PC-9 (cell line): ENCODE measurements around the gene STEAP4. TPM values are rescaled to one million over a fixed set of nuclear protein-coding genes. Genes with fewer than 3 reads are reported as not detected.
"Not testable (repeated sequence)": the region's sequence is repeated elsewhere in the genome, so short reads cannot be mapped to it uniquely, and the experiment has no call there.

Experiments
- BruUV-seq: library from RNA; stranded (reverse); fragments of 400-500 nt; replicated peaks from 2 replicates; lab custom pipeline; 2021; lab: Mats Ljungman, UMichigan
- CTCF ChIA-PET: fragments of 300-600 bp; sonication (Branson Sonifier 250); formaldehyde crosslinking; loops from one replicate; lab custom pipeline; 2022; ENCODE audit warnings: antibody characterized with exemption; lab: Charles Lee
- POLR2A ChIA-PET: fragments of 300-600 bp; sonication (Branson Sonifier 250); formaldehyde crosslinking; loops from one replicate; lab custom pipeline; 2022; ENCODE audit warnings: antibody characterized with exemption; ENCODE audit not compliant: unreplicated experiment; lab: Charles Lee
- DNase-seq, 2 experiments: peaks; one replicate each; pipeline versions ENCODE4 v3.0.0 to v3.0.0-alpha.2; 2015 to 2022; ENCODE audit warnings: mixed read lengths in 1 of 2
- H2AFZ ChIP-seq: fragments of 200-600 bp; sonication (generic); 2 replicates; pipeline ENCODE4 v1.8.1; 2017; ENCODE audit warnings: antibody characterized with exemption
- H3F3A ChIP-seq: fragments of 200-600 bp; sonication (generic); 2 replicates; pipeline ENCODE4 v1.8.1; 2017; ENCODE audit warnings: antibody characterized with exemption, mild to moderate bottlenecking, low read depth; ENCODE audit not compliant: insufficient read depth
- H3K27ac ChIP-seq: fragments of 200-600 bp; sonication (generic); 2 replicates; pipeline ENCODE4 v1.6.1; 2016; ENCODE audit warnings: mixed run types
- H3K27me3 ChIP-seq: fragments of 200-600 bp; sonication (generic); 2 replicates; pipeline ENCODE4 v1.6.1; 2016; ENCODE audit warnings: low read depth, mixed run types; ENCODE audit not compliant: insufficient read depth
- H3K36me3 ChIP-seq: fragments of 200-600 bp; sonication (generic); 2 replicates; pipeline ENCODE4 v1.6.1; 2016; ENCODE audit warnings: low read depth, mixed run types
- H3K4me1 ChIP-seq: fragments of 200-600 bp; sonication (generic); replicated peaks from 2 replicates; pipeline ENCODE4 v1.6.1; 2016; ENCODE audit warnings: mixed run types; ENCODE audit not compliant: insufficient read depth
- H3K4me2 ChIP-seq: fragments of 200-600 bp; sonication (generic); 2 replicates; pipeline ENCODE4 v1.6.1; 2017; ENCODE audit warnings: mixed run types
- H3K4me3 ChIP-seq: fragments of 200-600 bp; sonication (generic); 2 replicates; pipeline ENCODE4 v1.6.1; 2016; ENCODE audit warnings: mixed run types
- H3K79me2 ChIP-seq: fragments of 200-600 bp; sonication (generic); 2 replicates; pipeline ENCODE4 v1.6.1; 2017; ENCODE audit warnings: low read depth, mixed run types
- H3K9me2 ChIP-seq: fragments of 200-600 bp; sonication (generic); 2 replicates; pipeline ENCODE4 v1.8.1; 2017; ENCODE audit warnings: mild to moderate bottlenecking; ENCODE audit not compliant: insufficient read depth
- H3K9me3 ChIP-seq: fragments of 200-600 bp; sonication (generic); 2 replicates; pipeline ENCODE4 v1.8.1; 2016; ENCODE audit warnings: low read depth; ENCODE audit not compliant: insufficient read depth
- H4K20me1 ChIP-seq: fragments of 200-600 bp; sonication (generic); 2 replicates; pipeline ENCODE4 v1.8.1; 2017; ENCODE audit not compliant: insufficient read depth
- EZH2 ChIP-seq: fragments of 200-600 bp; sonication (generic); IDR thresholded peaks from 2 replicates; pipeline ENCODE4 v1.8.0; 2017; ENCODE audit warnings: antibody characterized with exemption, low read depth
- intact Hi-C: fragments of 100-400 bp; cut with micrococcal nuclease; formaldehyde crosslinking; loops from one replicate; pipeline ENCODE4 v1.10.0; 2022; ENCODE audit not compliant: unreplicated experiment
- total RNA-seq: library from RNA; stranded (reverse); gene quantifications from 2 replicates; pipeline ENCODE4 v1.2.3, GENCODE V29; 2021
- TF ChIP-seq, protein P1 (sequence below): fragments of 200-600 bp; sonication (generic); conservative IDR thresholded peaks from 2 replicates; pipeline ENCODE4 v1.6.1; 2017; ENCODE audit warnings: mixed run types, antibody characterized with exemption, mild to moderate bottlenecking, moderate library complexity

The STEAP4 gene
- total RNA-seq, 1 experiment from 2014 or later: 10.3 TPM

- intact Hi-C loops: no loop called here
- Histone ChIP-seq H3K27me3 (no peaks in the 10 kb centered on the region), H3K79me2 (no peaks in the 10 kb centered on the region), H3K9me3 (peaks cover 11% of the 10 kb centered on the region), H2AFZ (no peak overlapping the region), H3K9me2 (no peaks in the 10 kb centered on the region), H3K4me3 (peak overlapping the region; percentile 7; the same call in 1 of the 2 replicates), H3K4me1 (peaks cover 27% of the 10 kb centered on the region), H3K4me2 (peak overlapping the region; percentile 17), H4K20me1 (no peaks in the 10 kb centered on the region), H3K27ac (peak overlapping the region; percentile 88), H3K36me3 (peaks cover 9% of the 10 kb centered on the region; the same call in 1 of the 2 replicates), H3F3A (peaks cover 8% of the 10 kb centered on the region; the same call in 1 of the 2 replicates)
- TF ChIP-seq, protein P1, sequence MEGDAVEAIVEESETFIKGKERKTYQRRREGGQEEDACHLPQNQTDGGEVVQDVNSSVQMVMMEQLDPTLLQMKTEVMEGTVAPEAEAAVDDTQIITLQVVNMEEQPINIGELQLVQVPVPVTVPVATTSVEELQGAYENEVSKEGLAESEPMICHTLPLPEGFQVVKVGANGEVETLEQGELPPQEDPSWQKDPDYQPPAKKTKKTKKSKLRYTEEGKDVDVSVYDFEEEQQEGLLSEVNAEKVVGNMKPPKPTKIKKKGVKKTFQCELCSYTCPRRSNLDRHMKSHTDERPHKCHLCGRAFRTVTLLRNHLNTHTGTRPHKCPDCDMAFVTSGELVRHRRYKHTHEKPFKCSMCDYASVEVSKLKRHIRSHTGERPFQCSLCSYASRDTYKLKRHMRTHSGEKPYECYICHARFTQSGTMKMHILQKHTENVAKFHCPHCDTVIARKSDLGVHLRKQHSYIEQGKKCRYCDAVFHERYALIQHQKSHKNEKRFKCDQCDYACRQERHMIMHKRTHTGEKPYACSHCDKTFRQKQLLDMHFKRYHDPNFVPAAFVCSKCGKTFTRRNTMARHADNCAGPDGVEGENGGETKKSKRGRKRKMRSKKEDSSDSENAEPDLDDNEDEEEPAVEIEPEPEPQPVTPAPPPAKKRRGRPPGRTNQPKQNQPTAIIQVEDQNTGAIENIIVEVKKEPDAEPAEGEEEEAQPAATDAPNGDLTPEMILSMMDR: no peak
- TF ChIP-seq EZH2: no peak
- no TSS peak for BruUV-seq
- CTCF ChIA-PET: interaction anchor here (0.9 kb wide), 1 partner anchor 78 kb away, joined by 4 read pairs; no protein-coding TSS in a partner anchor
- POLR2A ChIA-PET: interaction anchor here (0.6 to 0.7 kb wide), 2 partner anchors 8 to 350 kb away, joined by 4 read pairs; no protein-coding TSS in a partner anchor
- no peak for DNase-seq
These were observed 27.4 kb downstream of the STEAP4 start for GRCh38 chr7:88279323-88279722.

GRCh38 chr7:88278881-88279280, 27.8 kb downstream of the STEAP4 start:
- no peaks in the 10 kb centered on the region for H3K79me2 ChIP-seq
- H3K4me2 ChIP-seq: peak overlapping the region; percentile 17
- BruUV-seq: no TSS peak
- H3K9me2 ChIP-seq: no peaks in the 10 kb centered on the region
- H3K4me3 ChIP-seq: no peak overlapping the region
- peaks cover 8% of the 10 kb centered on the region; the same call in 1 of the 2 replicates for H3F3A ChIP-seq
- H2AFZ ChIP-seq: no peak overlapping the region
- TF ChIP-seq, protein P1: no peak
- no peak for TF ChIP-seq EZH2
- peak overlapping the region; percentile 88 for H3K27ac ChIP-seq
- intact Hi-C loops: no loop called here
- H3K4me1 ChIP-seq: peaks cover 28% of the 10 kb centered on the region
- ChIA-PET CTCF (no interaction called here), POLR2A (interaction anchor here (0.7 to 1.0 kb wide), 2 partner anchors 351 to 1121 kb away, joined by 4 read pairs; no protein-coding TSS in a partner anchor)
- H3K27me3 ChIP-seq: no peaks in the 10 kb centered on the region
- H4K20me1 ChIP-seq: no peaks in the 10 kb centered on the region
- H3K9me3 ChIP-seq: peaks cover 11% of the 10 kb centered on the region
- H3K36me3 ChIP-seq: peaks cover 9% of the 10 kb centered on the region; the same call in 1 of the 2 replicates
- peak; percentile 9 to 83 for DNase-seq

DNA sequence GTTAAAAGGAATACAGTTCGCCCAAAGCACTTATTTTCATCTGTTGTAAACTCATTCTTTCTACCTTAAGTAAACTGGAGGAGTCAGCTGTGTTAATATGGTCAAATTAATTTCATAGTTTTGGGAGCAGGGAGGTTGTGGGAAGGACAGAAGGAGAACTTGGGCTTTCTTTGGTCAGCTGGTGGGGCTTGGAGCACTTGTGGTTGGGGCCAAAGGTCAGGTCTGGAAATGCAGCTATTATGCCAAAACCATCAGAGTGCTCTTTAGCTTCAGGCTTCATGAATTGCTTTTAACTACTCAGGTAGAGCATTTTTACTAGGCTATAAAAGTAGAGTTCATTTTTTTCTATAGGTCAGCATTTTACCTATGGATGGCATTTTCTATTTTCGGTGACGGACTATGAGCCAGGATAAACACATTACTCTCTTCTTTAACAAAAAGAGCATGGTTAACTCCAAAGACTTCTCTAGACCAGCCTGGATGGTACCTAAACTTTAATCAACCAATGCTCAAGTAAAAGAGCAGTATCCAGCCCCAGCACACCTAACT, 30.0 kb downstream of the STEAP4 start:
- no peak for TF ChIP-seq EZH2
- TF ChIP-seq, protein P1: no peak
- H3F3A ChIP-seq: peaks cover 8% of the 10 kb centered on the region; the same call in 1 of the 2 replicates
- H2AFZ ChIP-seq: no peak overlapping the region
- intact Hi-C loops: no loop called here
- no TSS peak for BruUV-seq
- no peak overlapping the region for H3K4me3 ChIP-seq
- H3K9me2 ChIP-seq: no peaks in the 10 kb centered on the region
- no peak for DNase-seq
- no peaks in the 10 kb centered on the region for H3K79me2 ChIP-seq
- H3K4me2 ChIP-seq: no peak overlapping the region
- H3K27ac ChIP-seq: no peak overlapping the region
- no peaks in the 10 kb centered on the region for H4K20me1 ChIP-seq
- no peaks in the 10 kb centered on the region for H3K27me3 ChIP-seq
- H3K36me3 ChIP-seq: peaks cover 3% of the 10 kb centered on the region; the same call in 1 of the 2 replicates
- H3K9me3 ChIP-seq: peaks cover 11% of the 10 kb centered on the region; the same call in 1 of the 2 replicates
- ChIA-PET POLR2A (no interaction called here), CTCF (interaction anchor here (1.1 kb wide), 1 partner anchor 33 kb away, joined by 5 read pairs; no protein-coding TSS in a partner anchor)
- H3K4me1 ChIP-seq: peaks cover 28% of the 10 kb centered on the region

DNA sequence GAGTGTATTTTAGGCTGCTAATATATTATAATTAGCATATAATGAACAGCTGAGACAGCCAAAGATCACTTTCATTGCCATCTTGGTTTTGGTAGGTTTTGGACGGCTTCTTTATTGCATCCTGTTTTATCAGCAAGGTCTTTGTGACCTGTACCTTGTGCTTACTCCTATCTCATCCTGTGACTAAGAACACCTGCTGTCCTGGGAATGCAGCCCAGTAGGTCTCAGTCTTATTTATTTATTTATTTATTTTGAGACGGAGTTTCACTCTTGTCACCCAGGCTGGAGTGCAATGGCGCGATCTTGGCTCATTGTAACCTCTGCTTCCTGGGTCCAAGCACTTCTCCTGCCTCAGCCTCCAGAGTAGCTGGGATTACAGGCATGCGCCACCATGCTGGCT, 31.8 kb downstream of the STEAP4 start:
- H3K9me3 ChIP-seq: peaks cover 11% of the 10 kb centered on the region; the same call in 1 of the 2 replicates
- H3K27ac ChIP-seq, H3K9me2 ChIP-seq, H3K4me3 ChIP-seq, H3F3A ChIP-seq, H3K4me2 ChIP-seq, BruUV-seq, H2AFZ ChIP-seq, H3K36me3 ChIP-seq, H3K79me2 ChIP-seq, H4K20me1 ChIP-seq, CTCF ChIA-PET, intact Hi-C loops, H3K27me3 ChIP-seq, POLR2A ChIA-PET: not testable (repeated sequence)
- DNase-seq: peak in 1 of 2 experiments; percentile 61
- peaks cover 27% of the 10 kb centered on the region for H3K4me1 ChIP-seq
